Measurements from ENCODE around the gene OR2AT4. TPM values are rescaled to one million over a fixed set of nuclear protein-coding genes. Genes with fewer than 3 reads are reported as not detected.

Gene OR2AT4
- total and polyA plus RNA-seq, 2 of the 8 experiments (the other 6 are each of a cell fraction or from before 2014, with no cell fraction given) = not detected

GRCh38 chr11:75114465-75114864 is 17.8 kb upstream of the OR2AT4 start:
- Histone ChIP-seq H3K4ac (replicated peaks; ENCODE audit: insufficient read length, low read depth, low read length) (no peak overlapping the region), H3K23ac (ENCODE audit: insufficient read length) (no peak overlapping the region), H3K14ac (ENCODE audit: insufficient read length) (no peak overlapping the region), H2BK20ac (ENCODE audit: low read length) (no peak overlapping the region), H3K23me2 (ENCODE audit: low read depth, low read length) (no peaks in the 10 kb centered on the region), H3K36me3 (ENCODE audit: control insufficient read depth in 2 of 4, insufficient read depth in 4 of 4, low read length in 3 of 4) (no peaks in the 10 kb centered on the region), H2BK120ac (replicated peaks; ENCODE audit: low read depth, low read length) (no peak overlapping the region), H4K20me1 (replicated peaks in 1 of 2; ENCODE audit: control insufficient read depth in 1 of 2, insufficient read depth in 2 of 2, low read length in 2 of 2) (no peaks in the 10 kb centered on the region), H3K4me1 (replicated peaks in 1 of 4; ENCODE audit: control insufficient read depth in 3 of 4, insufficient read depth in 4 of 4, low read length in 3 of 4) (no peaks in the 10 kb centered on the region), H3K4me3 (ENCODE audit: extremely low read depth in 1 of 4, insufficient read depth in 2 of 4, low read depth in 3 of 4, low read length in 4 of 4) (no peak overlapping the region), H2AFZ (ENCODE audit: low read length) (no peak overlapping the region), H3K9me3 (ENCODE audit: insufficient read depth in 2 of 2, low read depth in 1 of 2, low read length in 1 of 2) (peaks cover 8 to 16% of the 10 kb centered on the region in 2 experiments), H2BK15ac (ENCODE audit: low read length) (no peak overlapping the region), H3K79me2 (ENCODE audit: control insufficient read depth in 1 of 2, insufficient read depth in 2 of 2, low read length in 2 of 2) (no peaks in the 10 kb centered on the region), H2BK5ac (ENCODE audit: low read depth, low read length) (no peak overlapping the region), H3K18ac (ENCODE audit: extremely low read depth, low read length) (no peak overlapping the region), H3K27me3 (replicated peaks in 1 of 4; ENCODE audit: control insufficient read depth in 3 of 4, extremely low read depth in 1 of 4, insufficient read depth in 3 of 4, low read length in 3 of 4) (0 out of 7 replicates have a peak, but pooled peaks cover 0 to 3% (median 0%) of the 10 kb centered on the region in 4 experiments), H3K79me1 (ENCODE audit: low read depth, low read length) (no peaks in the 10 kb centered on the region), H2AK5ac (ENCODE audit: low read depth, low read length) (no peak overlapping the region), H3K4me2 (ENCODE audit: insufficient read depth in 1 of 2, low read depth in 2 of 2, low read length in 2 of 2) (no peak overlapping the region), H4K91ac (replicated peaks; ENCODE audit: insufficient read length, low read length) (no peak overlapping the region), H3K9ac (replicated peaks in 1 of 4; ENCODE audit: extremely low read depth in 1 of 4, low read depth in 3 of 4, low read length in 3 of 4) (no peak overlapping the region), H4K8ac (ENCODE audit: extremely low read depth, insufficient read depth, low read length) (no peak overlapping the region), H3K27ac (ENCODE audit: low read depth, low read length) (no peak overlapping the region), H2BK12ac (ENCODE audit: low read depth, low read length) (no peak overlapping the region), H4K5ac (ENCODE audit: insufficient read length, low read depth, low read length) (no peak overlapping the region), H3K56ac (replicated peaks; ENCODE audit: insufficient read length, low read depth, low read length) (no peak overlapping the region)
- POLR2A ChIA-PET (ENCODE audit: partially characterized antibody) = no interaction called here
- FAIRE-seq (no peak), DNase-seq (ENCODE audit: low read depth in 1 of 2, low spot score in 2 of 2) (no peak)
- CTCF ChIA-PET (ENCODE audit: partially characterized antibody) = interaction anchor here (0.6 kb wide), 1 partner anchor 77 kb away, joined by 3 read pairs; no protein-coding TSS in a partner anchor
- WGBS, 2 experiments (ENCODE audit: extremely low coverage in 1 of 2, insufficient coverage in 1 of 2, insufficient read length in 1 of 2, insufficient replicate concordance in 2 of 2, low coverage in 1 of 2, low lambda C conversion rate in 2 of 2, missing lambda C conversion rate in 1 of 2) = 90% methylated on average over 2 of the region's 2 CpGs; no CpG with 5 or more reads in 1 of the 2 experiments
